Retina (tissue), 1 donor: ENCODE results near the gene RNASE3.
"Not testable (repeated sequence)": the region's sequence is repeated elsewhere in the genome, so short reads cannot be mapped to it uniquely, and the experiment has no call there.

ENCODE experiments used
- DNase-seq: peaks from one replicate; pipeline ENCODE4 v3.0.0-alpha.2; 2016

The RNASE3 gene

GRCh38 chr14:20919038-20919756 lies 28.0 kb downstream of the RNASE3 start:
- not testable (repeated sequence) for DNase-seq

- not testable (repeated sequence) for DNase-seq
Measured at GRCh38 chr14:20923766-20924297, 32.6 kb downstream of the RNASE3 start.

- DNase-seq = peak; percentile 15
Measured at GRCh38 chr14:20934148-20934762, 43.1 kb downstream of the RNASE3 start.

GRCh38 chr14:20935303-20935984 lies 44.3 kb downstream of the RNASE3 start:
- no peak for DNase-seq
